ENCODE measurements around the gene ID2.

ID2 gene

DNA sequence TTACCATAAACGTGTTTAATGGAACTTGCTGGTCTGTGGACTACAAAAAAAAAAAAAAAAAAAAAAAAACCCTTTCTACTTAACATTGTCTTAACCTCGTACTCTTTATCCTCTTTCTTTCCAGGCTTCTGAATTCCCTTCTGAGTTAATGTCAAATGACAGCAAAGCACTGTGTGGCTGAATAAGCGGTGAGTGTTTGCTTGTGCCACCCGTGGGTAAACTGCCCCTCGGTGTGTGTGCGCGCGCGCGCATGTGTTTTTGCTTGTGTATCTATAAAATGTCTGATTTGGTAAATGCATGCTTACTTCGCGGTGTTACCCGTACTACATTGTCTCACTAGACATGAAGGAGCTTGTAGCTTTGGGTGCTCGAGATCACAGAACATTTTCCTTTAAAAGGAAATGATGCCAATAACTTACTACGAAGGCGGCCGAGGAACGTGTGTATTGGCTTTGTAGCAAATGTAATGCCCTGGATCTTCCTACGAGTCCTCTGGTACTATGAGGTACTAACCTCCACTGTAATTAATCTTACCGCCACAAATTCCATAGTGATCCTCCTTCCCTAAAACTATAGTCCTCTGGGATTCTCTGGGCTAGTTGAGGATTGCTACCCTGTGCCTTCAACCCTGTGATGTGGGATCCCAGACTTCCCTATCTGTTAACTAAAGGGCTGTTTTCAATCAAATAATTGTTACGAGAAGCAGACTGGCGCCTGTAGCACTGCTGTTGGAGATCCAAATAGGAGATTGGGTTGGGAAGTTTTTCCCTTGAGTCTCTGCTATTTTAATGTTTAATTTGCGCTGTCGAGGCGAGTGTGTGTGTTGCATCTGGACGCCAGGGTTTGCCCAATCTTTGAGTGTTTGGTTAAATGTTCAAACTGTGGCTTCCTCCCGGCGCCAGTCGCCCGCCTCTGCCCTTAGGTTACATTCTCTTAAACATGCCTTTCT lies 1.1 kb downstream of the ID2 start:
- TF ChIP-seq, protein P1, sequence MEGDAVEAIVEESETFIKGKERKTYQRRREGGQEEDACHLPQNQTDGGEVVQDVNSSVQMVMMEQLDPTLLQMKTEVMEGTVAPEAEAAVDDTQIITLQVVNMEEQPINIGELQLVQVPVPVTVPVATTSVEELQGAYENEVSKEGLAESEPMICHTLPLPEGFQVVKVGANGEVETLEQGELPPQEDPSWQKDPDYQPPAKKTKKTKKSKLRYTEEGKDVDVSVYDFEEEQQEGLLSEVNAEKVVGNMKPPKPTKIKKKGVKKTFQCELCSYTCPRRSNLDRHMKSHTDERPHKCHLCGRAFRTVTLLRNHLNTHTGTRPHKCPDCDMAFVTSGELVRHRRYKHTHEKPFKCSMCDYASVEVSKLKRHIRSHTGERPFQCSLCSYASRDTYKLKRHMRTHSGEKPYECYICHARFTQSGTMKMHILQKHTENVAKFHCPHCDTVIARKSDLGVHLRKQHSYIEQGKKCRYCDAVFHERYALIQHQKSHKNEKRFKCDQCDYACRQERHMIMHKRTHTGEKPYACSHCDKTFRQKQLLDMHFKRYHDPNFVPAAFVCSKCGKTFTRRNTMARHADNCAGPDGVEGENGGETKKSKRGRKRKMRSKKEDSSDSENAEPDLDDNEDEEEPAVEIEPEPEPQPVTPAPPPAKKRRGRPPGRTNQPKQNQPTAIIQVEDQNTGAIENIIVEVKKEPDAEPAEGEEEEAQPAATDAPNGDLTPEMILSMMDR (IDR thresholded peaks at IDR 0.05; ENCODE audit: borderline replicate concordance, control extremely low read depth, extremely low read depth, insufficient read depth, missing control alignments), result no peak
- in situ Hi-C loops (cut with MboI; ENCODE audit: low sequenced_read_pairs, unreplicated experiment), result loop anchor here (10.0 kb wide), 2 partner anchors 158 to 1258 kb away; no protein-coding TSS in a partner anchor
- DNase-seq (ENCODE audit: low spot score), result no peak

GRCh38 chr2:8684540-8684877 lies 2.7 kb downstream of the ID2 start:
- no peak for DNase-seq (ENCODE audit: low spot score)
- in situ Hi-C loops (cut with MboI; ENCODE audit: low sequenced_read_pairs, unreplicated experiment), result loop anchor here (10.0 kb wide), 2 partner anchors 160 to 1260 kb away; no protein-coding TSS in a partner anchor
- TF ChIP-seq, protein P1 (IDR thresholded peaks at IDR 0.05; ENCODE audit: borderline replicate concordance, control extremely low read depth, extremely low read depth, insufficient read depth, missing control alignments), result no peak

GRCh38 chr2:8684878-8685696 lies 3.2 kb downstream of the ID2 start:
- peak; percentile 53 for DNase-seq (ENCODE audit: low spot score)
- in situ Hi-C loops (cut with MboI; ENCODE audit: low sequenced_read_pairs, unreplicated experiment), result loop anchor here (10.0 kb wide), 2 partner anchors 160 to 1260 kb away; no protein-coding TSS in a partner anchor
- TF ChIP-seq, protein P1 (IDR thresholded peaks at IDR 0.05; ENCODE audit: borderline replicate concordance, control extremely low read depth, extremely low read depth, insufficient read depth, missing control alignments), result no peak

DNA sequence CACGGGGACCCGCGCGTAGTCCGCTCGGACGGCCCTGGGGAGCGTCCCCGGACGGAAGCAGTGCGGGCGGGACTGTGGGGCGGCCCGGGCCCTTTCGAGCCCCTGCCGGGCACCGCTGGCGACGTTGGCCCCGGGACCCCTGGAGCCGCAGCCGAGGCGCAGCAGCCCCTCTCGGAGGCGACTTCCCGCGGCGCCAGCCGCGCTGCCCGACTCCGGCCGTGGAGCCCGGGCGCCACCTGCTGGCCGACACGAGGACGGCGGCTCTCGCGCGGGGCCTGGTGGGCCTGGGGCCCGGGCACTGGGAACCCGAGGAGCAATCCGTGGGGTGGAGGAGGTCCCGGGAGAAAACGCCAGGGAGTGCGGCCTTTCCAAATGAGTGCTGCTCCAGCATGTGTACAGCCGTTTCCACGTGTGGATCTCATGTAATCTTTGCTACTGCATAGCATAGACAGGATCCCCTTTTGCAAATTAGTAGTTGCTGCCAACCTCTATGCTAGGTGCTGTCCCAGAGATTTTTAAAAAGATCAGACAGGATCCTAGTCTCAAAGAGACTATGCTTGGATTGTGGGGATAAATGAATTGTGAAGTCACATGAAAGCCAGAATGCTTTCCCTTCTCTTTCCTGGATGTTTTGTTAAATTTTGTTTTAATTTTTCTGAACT lies 4.0 kb downstream of the ID2 start:
- DNase-seq (ENCODE audit: low spot score), result peak; percentile 85
- TF ChIP-seq, protein P1 (IDR thresholded peaks at IDR 0.05; ENCODE audit: borderline replicate concordance, control extremely low read depth, extremely low read depth, insufficient read depth, missing control alignments), result peak; percentile 98
- in situ Hi-C loops (cut with MboI; ENCODE audit: low sequenced_read_pairs, unreplicated experiment), result loop anchor here (10.0 kb wide), 2 partner anchors 161 to 1261 kb away; no protein-coding TSS in a partner anchor

- TF ChIP-seq, protein P1 (IDR thresholded peaks at IDR 0.05; ENCODE audit: borderline replicate concordance, control extremely low read depth, extremely low read depth, insufficient read depth, missing control alignments), result no peak
- DNase-seq (ENCODE audit: low spot score), result no peak
- in situ Hi-C loops (cut with MboI; ENCODE audit: low sequenced_read_pairs, unreplicated experiment), result no loop called here
These were observed 10.1 kb downstream of the ID2 start for GRCh38 chr2:8691859-8692437.

Data from GM13976 (cell line).